Neutrophil (primary cell): ENCODE results near the gene PARP15.

ENCODE experiments used
- H3K27ac ChIP-seq: fragments of 200-600 bp; sonication (generic); 2 replicates; pipeline ENCODE4 v1.5.1; 2016; ENCODE audit warnings: mild to moderate bottlenecking, moderate library complexity
- H3K27me3 ChIP-seq: fragments of 200-600 bp; sonication (generic); 2 replicates; pipeline ENCODE4 v1.6.0; 2016; ENCODE audit warnings: mild to moderate bottlenecking
- H3K36me3 ChIP-seq: fragments of 200-600 bp; sonication (generic); 2 replicates; pipeline ENCODE4 v1.5.1; 2017
- H3K4me1 ChIP-seq, 2 experiments: fragments of 200-600 bp in 1 of 2; sonication (generic) in 1 of 2; 1 replicate in 1 of 2; 2 replicates in 1 of 2; pipeline versions ENCODE4 v1.5.1 to v1.6.1; 2013 to 2016; ENCODE audit warnings: low read depth in 1 of 2, low read length in 1 of 2, mild to moderate bottlenecking in 1 of 2, moderate library complexity in 1 of 2; ENCODE audit not compliant: control insufficient read depth in 1 of 2, insufficient read depth in 1 of 2
- H3K4me3 ChIP-seq, 2 experiments: fragments of 200-600 bp in 1 of 2; sonication (generic) in 1 of 2; 1 replicate in 1 of 2; 2 replicates in 1 of 2; pipeline ENCODE4 v1.5.1; 2013 to 2016; ENCODE audit warnings: low read depth in 1 of 2, low read length in 1 of 2, mild to moderate bottlenecking in 1 of 2, moderate library complexity in 1 of 2
- H3K9me3 ChIP-seq: fragments of 200-600 bp; sonication (generic); 2 replicates; pipeline ENCODE4 v1.5.1; 2016
- CTCF ChIP-seq: fragments of 200-600 bp; sonication (generic); IDR thresholded peaks from 2 replicates; pipeline ENCODE4 v1.5.1; 2016; ENCODE audit warnings: antibody characterized with exemption

PARP15 gene

GRCh38 chr3:122668930-122669730 is 91.7 kb downstream of the PARP15 start:
- Histone ChIP-seq H3K27me3 (no peaks in the 10 kb centered on the region), H3K27ac (no peak overlapping the region), H3K36me3 (no peaks in the 10 kb centered on the region), H3K4me3 (no peak overlapping the region), H3K4me1 (peaks cover 0 to 3% of the 10 kb centered on the region in 2 experiments), H3K9me3 (no peaks in the 10 kb centered on the region)
- no peak for TF ChIP-seq CTCF

- H3K27me3 ChIP-seq = no peaks in the 10 kb centered on the region
- H3K36me3 ChIP-seq = no peaks in the 10 kb centered on the region
- H3K4me1 ChIP-seq = peaks cover 0 to 3% of the 10 kb centered on the region in 2 experiments
- no peak for TF ChIP-seq CTCF
- H3K27ac ChIP-seq = no peak overlapping the region
- H3K9me3 ChIP-seq = no peaks in the 10 kb centered on the region
- H3K4me3 ChIP-seq = no peak overlapping the region
Measured at GRCh38 chr3:122671553-122671952, 94.1 kb downstream of the PARP15 start.

- no peaks in the 10 kb centered on the region for H3K27me3 ChIP-seq
- TF ChIP-seq CTCF = no peak
- H3K4me3 ChIP-seq = no peak overlapping the region
- peak overlapping the region; percentile 14 for H3K27ac ChIP-seq
- no peaks in the 10 kb centered on the region for H3K9me3 ChIP-seq
- H3K36me3 ChIP-seq = no peaks in the 10 kb centered on the region
- peaks cover 15 to 17% of the 10 kb centered on the region in 2 experiments for H3K4me1 ChIP-seq
Measured at GRCh38 chr3:122674339-122674738, 96.9 kb downstream of the PARP15 start.

GRCh38 chr3:122676759-122677158 is 99.3 kb downstream of the PARP15 start:
- H3K9me3 ChIP-seq = no peaks in the 10 kb centered on the region
- H3K4me1 ChIP-seq = peaks cover 31% of the 10 kb centered on the region in 2 experiments
- no peaks in the 10 kb centered on the region for H3K27me3 ChIP-seq
- TF ChIP-seq CTCF = no peak
- H3K27ac ChIP-seq = no peak overlapping the region
- H3K4me3 ChIP-seq = no peak overlapping the region
- H3K36me3 ChIP-seq = no peaks in the 10 kb centered on the region

GRCh38 chr3:122677216-122677615 is 99.8 kb downstream of the PARP15 start:
- H3K27me3 ChIP-seq = no peaks in the 10 kb centered on the region
- TF ChIP-seq CTCF = no peak
- H3K27ac ChIP-seq = no peak overlapping the region
- H3K36me3 ChIP-seq = no peaks in the 10 kb centered on the region
- no peak overlapping the region for H3K4me3 ChIP-seq
- no peaks in the 10 kb centered on the region for H3K9me3 ChIP-seq
- peaks cover 35 to 36% of the 10 kb centered on the region in 2 experiments for H3K4me1 ChIP-seq
